C4-2B (cell line): ENCODE data around the gene ZNF496.

Experiments used
- H3K27ac ChIP-seq: fragments of 450-650 bp; 2 replicates; pipeline ENCODE4 v1.5.1; 2017
- CTCF ChIP-seq: fragments of 450-650 bp; conservative IDR thresholded peaks from 2 replicates; pipeline ENCODE4 v1.5.1; 2017; ENCODE audit warnings: mild to moderate bottlenecking
- ZFX ChIP-seq: fragments of 450-650 bp; IDR thresholded peaks from 2 replicates; pipeline ENCODE4 v1.6.1; 2017

ZNF496 gene

GRCh38 chr1:247317702-247318101, 14.0 kb downstream of the ZNF496 start:
- TF ChIP-seq CTCF (no peak), ZFX (no peak)
- H3K27ac ChIP-seq = no peak overlapping the region

GRCh38 chr1:247316590-247317197, 15.0 kb downstream of the ZNF496 start:
- H3K27ac ChIP-seq = no peak overlapping the region
- no peak for TF ChIP-seq ZFX
- no peak for TF ChIP-seq CTCF

GRCh38 chr1:247304031-247304430, 27.6 kb downstream of the ZNF496 start:
- H3K27ac ChIP-seq = no peak overlapping the region
- TF ChIP-seq ZFX (no peak), CTCF (no peak)

GRCh38 chr1:247303216-247303615, 28.5 kb downstream of the ZNF496 start:
- no peak for TF ChIP-seq ZFX
- no peak for TF ChIP-seq CTCF
- H3K27ac ChIP-seq = no peak overlapping the region

- no peak for TF ChIP-seq ZFX
- TF ChIP-seq CTCF = no peak
- no peak overlapping the region for H3K27ac ChIP-seq
Measured at GRCh38 chr1:247301176-247301540, 30.5 kb downstream of the ZNF496 start.

- TF ChIP-seq CTCF (no peak), ZFX (no peak)
- no peak overlapping the region for H3K27ac ChIP-seq
Measured at GRCh38 chr1:247300491-247301175, 31.0 kb downstream of the ZNF496 start.

- no peak for TF ChIP-seq CTCF
- no peak for TF ChIP-seq ZFX
- H3K27ac ChIP-seq = no peak overlapping the region
Measured at GRCh38 chr1:247299723-247300381, 31.8 kb downstream of the ZNF496 start.
